GM18873 (cell line): Measurements from ENCODE around the gene FOXK1.
"Not testable (repeated sequence)": the region's sequence is repeated elsewhere in the genome, so short reads cannot be mapped to it uniquely, and the experiment has no call there.

Experiments used
- ATAC-seq: cut with Tn5 transposase; IDR thresholded peaks from one replicate; pipeline ENCODE4 v1.9.1; 2021; ENCODE audit warnings: mild to moderate bottlenecking, moderate library complexity, moderate number of reproducible peaks; ENCODE audit not compliant: unreplicated experiment, low FRiP score

The FOXK1 gene

GRCh38 chr7:4794171-4794570 is 112.1 kb downstream of the FOXK1 start:
- not testable (repeated sequence) for ATAC-seq

GRCh38 chr7:4794591-4795350 is 112.7 kb downstream of the FOXK1 start:
- no peak for ATAC-seq

DNA sequence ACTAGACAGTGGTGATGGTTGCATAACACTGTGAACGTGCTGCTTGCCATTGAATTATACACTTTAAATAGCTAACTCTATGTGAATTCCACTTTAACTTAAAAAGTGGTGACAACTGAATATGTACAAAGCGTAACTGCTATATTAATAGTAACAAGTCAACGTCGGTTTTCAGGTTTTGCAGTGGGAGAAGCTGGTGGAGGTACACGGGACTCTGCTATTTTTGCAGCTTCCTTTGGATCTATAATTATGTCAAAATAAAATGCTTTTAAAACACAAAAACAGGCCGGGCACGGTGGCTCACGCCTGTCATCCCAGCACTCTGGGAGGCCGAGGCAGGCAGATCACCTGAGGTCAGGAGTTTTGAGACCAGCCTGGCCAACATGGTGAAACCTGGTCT is 114.4 kb downstream of the FOXK1 start:
- no peak for ATAC-seq

GRCh38 chr7:4797858-4798705 is 116.0 kb downstream of the FOXK1 start:
- ATAC-seq: no peak

DNA sequence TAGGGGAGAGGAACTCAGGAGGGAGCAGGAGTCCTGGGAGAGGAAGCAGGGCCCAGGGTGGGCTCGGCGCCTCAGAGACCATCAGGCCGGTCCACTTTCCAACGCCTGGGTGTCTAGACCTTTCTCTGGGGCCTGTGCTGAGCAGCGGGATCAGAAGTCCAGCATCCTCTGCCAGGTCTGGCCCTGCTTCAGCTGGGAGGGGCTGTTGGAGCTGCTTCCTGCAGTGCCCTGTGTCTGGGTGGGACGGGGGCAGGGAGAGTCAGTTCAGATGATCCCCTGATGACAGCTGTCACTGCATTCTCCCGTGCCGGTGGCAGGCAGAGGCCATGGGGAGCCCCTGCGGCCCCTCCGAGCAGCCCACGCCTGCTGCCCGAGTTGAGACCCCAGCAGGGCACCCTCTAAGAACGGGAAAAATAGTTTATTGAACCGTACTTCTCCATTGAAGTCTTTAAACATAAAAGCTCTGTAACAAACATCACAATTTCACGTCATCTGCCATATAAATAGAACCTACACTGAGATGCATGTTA is 116.7 kb downstream of the FOXK1 start:
- no peak for ATAC-seq

GRCh38 chr7:4799508-4800268 is 117.6 kb downstream of the FOXK1 start:
- no peak for ATAC-seq

DNA sequence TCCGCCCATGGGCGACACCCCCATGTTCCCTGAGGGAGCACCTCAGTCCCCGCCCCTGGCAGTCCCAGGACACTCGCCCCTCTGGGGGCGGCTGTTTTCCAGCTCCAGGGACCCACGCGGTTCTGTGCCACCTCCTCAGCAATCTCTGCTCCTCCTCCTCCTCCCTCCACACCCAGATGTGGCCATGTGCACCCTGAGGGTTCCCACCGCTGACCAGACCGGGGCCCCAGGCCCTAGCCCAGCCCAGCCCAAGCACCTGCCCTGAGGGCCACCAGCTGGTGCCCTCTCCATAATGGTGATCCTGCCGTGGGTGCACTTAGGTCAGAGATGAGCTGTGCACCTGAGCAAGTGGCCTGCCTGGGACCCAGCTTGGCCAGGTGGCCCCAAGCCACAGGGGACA is 118.4 kb downstream of the FOXK1 start:
- ATAC-seq: no peak

- no peak for ATAC-seq
Measured at GRCh38 chr7:4800926-4801838, 119.1 kb downstream of the FOXK1 start.

DNA sequence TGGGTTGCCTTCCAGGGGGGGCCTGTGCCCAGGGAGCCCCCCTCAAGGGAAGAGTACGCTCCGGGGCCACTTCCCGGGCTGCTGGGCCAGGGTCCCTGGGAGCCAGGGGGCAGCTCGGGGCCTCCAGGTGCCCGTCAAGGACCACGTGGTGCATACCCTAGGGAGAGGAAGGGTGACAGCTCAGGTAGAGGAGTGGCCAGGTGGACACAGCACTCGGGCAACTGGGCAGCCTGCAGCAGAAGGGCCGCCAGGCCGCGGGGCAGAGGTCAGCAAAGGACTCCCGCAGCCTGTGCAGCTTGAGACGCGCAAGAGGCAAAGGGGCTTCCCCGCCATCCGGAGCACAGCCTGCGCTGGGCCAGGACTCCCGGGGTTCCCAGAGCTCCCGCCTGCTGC is 119.7 kb downstream of the FOXK1 start:
- no peak for ATAC-seq

- ATAC-seq: not testable (repeated sequence)
Measured at GRCh38 chr7:4802577-4802976, 120.5 kb downstream of the FOXK1 start.

DNA sequence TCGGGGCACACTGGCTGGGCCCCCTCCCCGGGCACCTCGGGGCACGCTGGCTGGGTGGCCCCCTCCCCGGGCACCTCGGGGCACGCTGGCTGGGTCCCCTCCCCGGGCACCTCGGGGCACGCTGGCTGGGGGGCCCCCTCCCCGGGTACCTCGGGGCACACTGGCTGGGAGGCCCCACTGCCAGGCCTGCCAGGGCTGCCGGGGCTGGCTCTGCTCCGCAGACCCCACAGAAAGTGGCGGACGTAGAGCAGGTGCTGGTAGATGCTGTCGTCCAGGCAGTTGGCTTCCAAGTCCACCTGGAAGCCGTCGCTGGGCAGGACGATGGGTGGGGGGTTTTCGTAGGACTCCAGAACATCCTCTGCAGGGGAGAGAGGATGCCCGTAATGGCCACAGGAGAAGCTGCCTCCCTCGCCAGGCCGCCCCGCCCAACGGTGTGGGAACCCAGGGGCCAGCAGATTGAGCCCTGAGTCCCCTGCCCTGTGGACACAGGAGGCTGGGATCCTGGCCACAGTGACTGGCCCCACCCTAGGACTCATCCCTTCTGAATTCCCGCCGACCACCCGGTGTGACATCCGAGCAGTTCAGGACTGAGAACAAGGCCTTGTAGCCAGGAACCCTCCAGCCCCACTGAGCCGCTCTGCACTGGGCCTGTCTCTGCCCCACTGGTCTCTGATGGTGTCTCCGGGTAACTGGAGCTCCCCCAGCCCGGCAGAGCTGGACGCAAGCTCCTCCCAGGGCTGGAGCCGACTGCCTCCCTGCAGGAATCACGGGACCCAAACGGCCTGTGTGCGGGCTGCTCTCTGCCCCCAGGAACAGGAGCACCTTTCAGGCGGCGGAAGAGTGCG is 121.5 kb downstream of the FOXK1 start:
- ATAC-seq: no peak

DNA sequence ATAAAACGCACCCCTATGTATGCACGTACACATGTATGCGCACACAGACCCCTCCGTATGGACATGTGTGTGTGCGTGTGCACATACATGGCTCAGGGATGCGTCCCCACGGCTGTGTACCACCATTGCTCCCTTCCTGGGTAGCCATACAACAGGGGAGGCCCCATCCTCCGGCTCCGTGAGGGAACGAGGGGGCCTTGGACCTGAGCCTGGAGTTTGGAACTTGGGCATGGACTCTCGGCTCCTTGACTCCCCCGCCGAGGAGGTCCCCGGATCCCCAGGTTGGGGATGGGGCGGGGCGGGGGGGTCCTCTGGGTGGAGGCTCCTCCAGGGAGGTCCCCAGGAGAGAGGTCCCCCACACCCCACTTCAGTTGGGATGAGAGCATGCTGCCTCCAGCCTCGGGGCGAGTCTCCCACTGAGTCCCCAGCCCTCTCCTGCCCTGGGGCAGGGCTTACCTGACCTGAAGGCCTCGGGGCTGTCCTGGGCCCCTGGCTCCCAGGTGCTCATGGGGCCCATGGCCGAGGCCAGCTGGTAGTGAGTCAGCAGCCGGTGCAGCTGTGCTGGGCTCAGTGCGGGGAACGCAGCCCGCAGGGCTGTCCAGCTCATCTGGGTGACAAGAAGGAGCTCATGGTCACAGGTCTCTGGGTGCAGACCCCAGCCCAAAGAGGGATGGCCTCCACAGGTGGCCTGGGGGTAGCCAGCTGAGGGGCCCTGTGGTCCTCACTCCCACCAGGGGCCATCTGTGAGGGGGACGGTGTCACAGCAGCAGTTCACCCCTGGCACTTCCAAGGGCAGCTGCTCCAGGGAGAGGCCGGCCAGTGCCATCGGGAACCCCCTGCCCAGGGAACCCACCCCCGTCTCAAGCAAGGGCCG is 123.3 kb downstream of the FOXK1 start:
- ATAC-seq: no peak

DNA sequence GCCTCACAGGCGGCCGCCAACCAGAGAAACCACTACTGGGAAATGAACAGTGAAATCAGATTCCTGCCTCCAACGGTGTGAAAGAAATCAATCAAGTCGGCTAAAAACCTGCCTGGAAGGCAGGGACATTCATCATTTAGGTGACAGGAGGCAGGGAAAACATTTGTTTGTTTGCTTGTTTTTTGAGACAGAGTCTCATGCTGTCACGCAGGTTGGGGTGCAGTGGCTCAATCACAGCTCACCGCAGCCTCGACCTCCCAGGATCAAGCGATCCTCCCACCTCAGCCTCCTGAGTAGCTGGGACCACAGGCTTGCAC is 123.8 kb downstream of the FOXK1 start:
- no peak for ATAC-seq

DNA sequence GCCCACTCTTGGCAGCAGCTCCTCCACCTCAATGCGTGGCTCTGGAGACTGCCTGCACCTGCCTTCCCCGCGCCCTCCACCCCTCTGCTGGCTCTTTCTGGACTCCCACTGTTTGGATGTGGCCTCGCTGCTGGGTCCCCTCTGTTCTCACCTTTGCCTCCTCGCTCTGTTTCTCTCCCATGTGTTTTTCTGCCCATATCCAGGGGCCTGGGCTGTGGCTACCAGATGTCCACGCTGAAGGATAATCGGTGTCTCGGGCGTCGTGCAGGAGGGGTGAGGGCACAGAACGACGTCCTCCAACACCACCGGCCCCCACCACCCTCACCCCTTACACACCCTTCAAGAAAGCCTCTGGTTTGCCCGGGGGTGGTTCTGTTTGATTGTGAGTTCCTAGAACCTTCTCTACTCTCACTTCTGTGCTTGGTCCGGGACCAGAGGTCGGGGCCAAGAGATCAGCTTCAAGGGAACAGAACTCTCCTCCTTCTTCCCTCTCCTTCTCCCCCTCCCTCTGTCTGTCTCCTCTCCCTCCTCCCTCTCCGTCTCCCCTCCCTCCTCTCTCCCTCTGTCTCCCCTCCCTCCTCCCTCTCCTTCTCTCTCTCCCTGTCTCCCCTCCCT is 125.0 kb downstream of the FOXK1 start:
- ATAC-seq: no peak

- ATAC-seq: no peak
Measured at GRCh38 chr7:4807598-4808016, 125.5 kb downstream of the FOXK1 start.

DNA sequence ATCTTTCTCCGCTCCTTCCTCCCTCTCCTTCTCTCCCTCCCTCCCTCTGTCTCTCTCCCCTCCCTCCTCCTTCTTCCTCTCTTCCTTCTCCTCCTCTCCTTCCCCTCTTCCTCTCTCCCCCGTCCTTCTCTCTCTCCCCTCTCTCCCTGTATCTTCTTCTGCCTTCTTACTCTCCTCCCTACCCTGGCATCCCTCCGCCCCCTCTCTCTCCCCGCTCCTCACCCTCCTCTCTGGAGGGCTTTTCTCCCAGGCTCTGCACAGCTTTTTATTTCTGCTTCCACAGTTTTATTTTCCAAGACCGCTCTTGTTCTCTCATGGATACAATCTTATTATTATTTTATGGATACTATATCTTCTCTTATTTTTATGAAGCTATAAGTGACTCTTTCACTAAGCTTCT is 125.9 kb downstream of the FOXK1 start:
- no peak for ATAC-seq

DNA sequence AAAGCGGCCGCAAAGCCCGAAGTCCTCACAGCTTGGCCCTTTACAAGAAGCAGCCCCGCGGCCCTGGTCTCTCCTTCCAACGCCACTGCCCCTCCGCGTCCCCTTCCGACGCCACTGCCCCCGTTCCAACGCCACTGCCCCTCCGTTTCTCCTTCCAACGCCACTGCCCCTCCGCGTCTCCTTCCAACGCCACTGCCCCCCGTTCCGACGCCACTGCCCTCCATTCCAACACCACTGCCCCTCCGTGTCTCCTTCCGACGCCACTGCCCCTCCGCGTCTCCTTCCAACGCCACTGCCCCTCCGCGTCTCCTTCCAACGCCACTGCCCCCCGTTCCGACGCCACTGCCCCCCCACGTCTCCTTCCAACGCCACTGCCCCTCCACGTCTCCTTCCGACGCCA is 126.5 kb downstream of the FOXK1 start:
- ATAC-seq: no peak
